ENCODE measurements around the gene ZNF609. TPM values are rescaled to one million over a fixed set of nuclear protein-coding genes. Genes with fewer than 3 reads are reported as not detected.
"Not testable (repeated sequence)": the region's sequence is repeated elsewhere in the genome, so short reads cannot be mapped to it uniquely, and the experiment has no call there.

ZNF609 gene
- polyA plus RNA-seq, 1 donor from 2014 or later: 11.8 TPM

DNA sequence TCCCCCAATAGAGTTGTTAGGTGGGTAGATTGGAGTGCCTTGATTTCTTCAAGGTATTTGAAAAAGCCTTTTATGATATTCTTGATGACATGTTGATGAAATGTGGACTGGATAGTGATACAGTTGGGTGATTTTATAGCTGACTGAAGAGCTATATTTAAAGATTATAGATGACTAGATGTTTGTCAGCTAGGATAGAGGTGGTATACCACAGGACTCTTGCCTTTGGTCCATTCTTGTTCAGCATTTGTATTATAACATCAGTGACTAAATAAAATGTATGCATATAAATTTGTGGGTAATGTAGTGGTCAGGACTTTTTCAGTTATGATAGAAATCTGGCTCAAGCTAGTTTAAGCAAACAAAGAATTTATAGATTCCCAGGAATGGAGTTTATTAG, 143.9 kb downstream of the ZNF609 start:
- no peak for TF ChIP-seq MXI1 (conservative IDR thresholded peaks at IDR 0.05; ENCODE audit: poor library complexity, severe bottlenecking)
- TF ChIP-seq RAD21 (conservative IDR thresholded peaks at IDR 0.05): no peak
- TF ChIP-seq, protein P1, sequence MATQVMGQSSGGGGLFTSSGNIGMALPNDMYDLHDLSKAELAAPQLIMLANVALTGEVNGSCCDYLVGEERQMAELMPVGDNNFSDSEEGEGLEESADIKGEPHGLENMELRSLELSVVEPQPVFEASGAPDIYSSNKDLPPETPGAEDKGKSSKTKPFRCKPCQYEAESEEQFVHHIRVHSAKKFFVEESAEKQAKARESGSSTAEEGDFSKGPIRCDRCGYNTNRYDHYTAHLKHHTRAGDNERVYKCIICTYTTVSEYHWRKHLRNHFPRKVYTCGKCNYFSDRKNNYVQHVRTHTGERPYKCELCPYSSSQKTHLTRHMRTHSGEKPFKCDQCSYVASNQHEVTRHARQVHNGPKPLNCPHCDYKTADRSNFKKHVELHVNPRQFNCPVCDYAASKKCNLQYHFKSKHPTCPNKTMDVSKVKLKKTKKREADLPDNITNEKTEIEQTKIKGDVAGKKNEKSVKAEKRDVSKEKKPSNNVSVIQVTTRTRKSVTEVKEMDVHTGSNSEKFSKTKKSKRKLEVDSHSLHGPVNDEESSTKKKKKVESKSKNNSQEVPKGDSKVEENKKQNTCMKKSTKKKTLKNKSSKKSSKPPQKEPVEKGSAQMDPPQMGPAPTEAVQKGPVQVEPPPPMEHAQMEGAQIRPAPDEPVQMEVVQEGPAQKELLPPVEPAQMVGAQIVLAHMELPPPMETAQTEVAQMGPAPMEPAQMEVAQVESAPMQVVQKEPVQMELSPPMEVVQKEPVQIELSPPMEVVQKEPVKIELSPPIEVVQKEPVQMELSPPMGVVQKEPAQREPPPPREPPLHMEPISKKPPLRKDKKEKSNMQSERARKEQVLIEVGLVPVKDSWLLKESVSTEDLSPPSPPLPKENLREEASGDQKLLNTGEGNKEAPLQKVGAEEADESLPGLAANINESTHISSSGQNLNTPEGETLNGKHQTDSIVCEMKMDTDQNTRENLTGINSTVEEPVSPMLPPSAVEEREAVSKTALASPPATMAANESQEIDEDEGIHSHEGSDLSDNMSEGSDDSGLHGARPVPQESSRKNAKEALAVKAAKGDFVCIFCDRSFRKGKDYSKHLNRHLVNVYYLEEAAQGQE (IDR thresholded peaks at IDR 0.05; ENCODE audit: borderline replicate concordance): no peak
- H3K27ac ChIP-seq (ENCODE audit: low read length): no peak overlapping the region

DNA sequence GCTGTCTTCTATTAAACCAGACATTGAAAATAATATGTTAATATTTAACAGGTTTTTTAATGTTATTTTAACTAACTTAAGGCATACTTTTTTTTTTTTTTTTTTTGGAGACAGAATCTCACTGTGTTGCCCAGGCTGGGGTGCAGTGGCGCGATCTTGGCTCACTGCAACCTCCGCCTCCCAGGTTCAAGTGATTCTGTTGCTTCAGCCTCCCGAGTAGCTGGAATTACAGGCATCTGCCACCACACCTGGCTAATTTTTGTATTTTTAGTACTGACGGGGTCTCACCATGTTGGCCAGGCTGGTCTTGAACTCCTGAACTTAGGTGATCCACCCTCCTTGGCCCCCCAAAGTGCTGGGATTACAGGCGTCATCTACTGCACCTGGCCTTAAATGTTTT, 147.0 kb downstream of the ZNF609 start:
- not testable (repeated sequence) for H3K9ac ChIP-seq (ENCODE audit: low read length); H3K27ac ChIP-seq (ENCODE audit: low read length)
- H3K79me2 ChIP-seq (replicated peaks; ENCODE audit: insufficient read depth, low read length): peaks cover 49% of the 10 kb centered on the region

More for the DNA sequence above, 143.9 kb downstream of the ZNF609 start:
- H3K4me2 ChIP-seq (ENCODE audit: low read length): no peak overlapping the region
- H3K9me2 ChIP-seq (ENCODE audit: insufficient read depth, low read length): no peaks in the 10 kb centered on the region
- no peak overlapping the region for H3K4me3 ChIP-seq (ENCODE audit: low read length)
- no peak overlapping the region for H3K9ac ChIP-seq (ENCODE audit: low read length)
- no peaks in the 10 kb centered on the region for H3K36me3 ChIP-seq (ENCODE audit: insufficient read depth, low read length)
- no peaks in the 10 kb centered on the region for H3K27me3 ChIP-seq (ENCODE audit: insufficient read depth, low read depth, low read length)
- H2AFZ ChIP-seq (ENCODE audit: low read depth, low read length): no peak overlapping the region
- H4K20me1 ChIP-seq (ENCODE audit: insufficient read depth): no peaks in the 10 kb centered on the region
- H3K9me3 ChIP-seq (ENCODE audit: low read length): no peaks in the 10 kb centered on the region
- peaks cover 75% of the 10 kb centered on the region for H3K79me2 ChIP-seq (replicated peaks; ENCODE audit: insufficient read depth, low read length)
- H3F3A ChIP-seq (ENCODE audit: insufficient read depth, low read length, poor library complexity, severe bottlenecking): no peaks in the 10 kb centered on the region

DNA sequence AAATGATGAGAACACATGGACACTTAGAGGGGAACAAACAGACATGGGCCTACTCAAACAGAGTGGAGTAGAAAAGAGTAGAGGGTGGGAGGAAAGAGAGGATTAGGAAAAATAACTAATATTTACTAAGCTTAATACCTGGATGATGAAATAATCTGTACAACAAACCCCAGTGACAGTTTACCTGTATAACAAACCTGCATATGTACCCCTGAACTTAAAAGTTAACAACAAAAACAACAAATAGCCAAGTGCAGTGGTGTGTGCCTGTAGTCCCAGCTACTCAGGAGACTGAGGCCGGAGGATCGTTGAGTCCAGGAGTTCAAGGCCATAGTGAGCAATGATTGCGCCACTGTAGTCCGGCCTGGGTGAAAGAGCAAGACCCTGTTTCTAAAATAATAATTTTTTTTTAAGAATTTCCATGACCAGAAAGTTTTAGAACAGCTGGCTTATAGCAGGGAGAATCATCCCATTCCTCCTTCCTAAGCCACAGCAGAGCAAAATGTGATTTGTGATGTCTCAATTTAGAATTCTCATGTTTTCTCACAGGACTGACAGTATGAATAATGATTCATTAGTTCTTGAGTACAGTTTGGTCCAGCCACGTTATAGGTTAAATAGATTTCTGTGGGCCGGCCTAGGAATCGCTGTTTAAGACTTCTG, 150.0 kb downstream of the ZNF609 start:
- no peaks in the 10 kb centered on the region for H3K9me3 ChIP-seq (ENCODE audit: low read length)
- H2AFZ ChIP-seq (ENCODE audit: low read depth, low read length): no peak overlapping the region
- peaks cover 47% of the 10 kb centered on the region for H3K79me2 ChIP-seq (replicated peaks; ENCODE audit: insufficient read depth, low read length)
- H3K4me3 ChIP-seq (ENCODE audit: low read length): no peak overlapping the region
- H3K27me3 ChIP-seq (ENCODE audit: insufficient read depth, low read depth, low read length): no peaks in the 10 kb centered on the region
- H4K20me1 ChIP-seq (ENCODE audit: insufficient read depth): no peaks in the 10 kb centered on the region
- H3K36me3 ChIP-seq (ENCODE audit: insufficient read depth, low read length): no peaks in the 10 kb centered on the region
- no peak overlapping the region for H3K4me2 ChIP-seq (ENCODE audit: low read length)
- H3F3A ChIP-seq (ENCODE audit: insufficient read depth, low read length, poor library complexity, severe bottlenecking): no peaks in the 10 kb centered on the region
- TF ChIP-seq EZH2 (IDR thresholded peaks at IDR 0.05; ENCODE audit: borderline replicate concordance, insufficient read depth, low read length, poor library complexity, severe bottlenecking) (no peak), EP300 (conservative IDR thresholded peaks at IDR 0.05; ENCODE audit: poor library complexity, severe bottlenecking) (no peak), RAD21 (conservative IDR thresholded peaks at IDR 0.05) (no peak), SMC3 (conservative IDR thresholded peaks at IDR 0.05; ENCODE audit: poor library complexity) (no peak), TAF1 (IDR thresholded peaks at IDR 0.05; ENCODE audit: low read depth) (no peak), POLR2AphosphoS5 (IDR thresholded peaks at IDR 0.05) (no peak)
- TF ChIP-seq, protein P2, sequence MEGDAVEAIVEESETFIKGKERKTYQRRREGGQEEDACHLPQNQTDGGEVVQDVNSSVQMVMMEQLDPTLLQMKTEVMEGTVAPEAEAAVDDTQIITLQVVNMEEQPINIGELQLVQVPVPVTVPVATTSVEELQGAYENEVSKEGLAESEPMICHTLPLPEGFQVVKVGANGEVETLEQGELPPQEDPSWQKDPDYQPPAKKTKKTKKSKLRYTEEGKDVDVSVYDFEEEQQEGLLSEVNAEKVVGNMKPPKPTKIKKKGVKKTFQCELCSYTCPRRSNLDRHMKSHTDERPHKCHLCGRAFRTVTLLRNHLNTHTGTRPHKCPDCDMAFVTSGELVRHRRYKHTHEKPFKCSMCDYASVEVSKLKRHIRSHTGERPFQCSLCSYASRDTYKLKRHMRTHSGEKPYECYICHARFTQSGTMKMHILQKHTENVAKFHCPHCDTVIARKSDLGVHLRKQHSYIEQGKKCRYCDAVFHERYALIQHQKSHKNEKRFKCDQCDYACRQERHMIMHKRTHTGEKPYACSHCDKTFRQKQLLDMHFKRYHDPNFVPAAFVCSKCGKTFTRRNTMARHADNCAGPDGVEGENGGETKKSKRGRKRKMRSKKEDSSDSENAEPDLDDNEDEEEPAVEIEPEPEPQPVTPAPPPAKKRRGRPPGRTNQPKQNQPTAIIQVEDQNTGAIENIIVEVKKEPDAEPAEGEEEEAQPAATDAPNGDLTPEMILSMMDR (IDR thresholded peaks at IDR 0.05; ENCODE audit: poor library complexity, severe bottlenecking): no peak
- TF ChIP-seq, protein P1 (IDR thresholded peaks at IDR 0.05; ENCODE audit: borderline replicate concordance): no peak
- no peaks in the 10 kb centered on the region for H3K9me2 ChIP-seq (ENCODE audit: insufficient read depth, low read length)
- H3K9ac ChIP-seq (ENCODE audit: low read length): no peak overlapping the region
- H3K27ac ChIP-seq (ENCODE audit: low read length): no peak overlapping the region

More for the DNA sequence above, 147.0 kb downstream of the ZNF609 start:
- not testable (repeated sequence) for H3K9me3 ChIP-seq (ENCODE audit: low read length); H3K4me2 ChIP-seq (ENCODE audit: low read length); H3K4me3 ChIP-seq (ENCODE audit: low read length); H3F3A ChIP-seq (ENCODE audit: insufficient read depth, low read length, poor library complexity, severe bottlenecking); H2AFZ ChIP-seq (ENCODE audit: low read depth, low read length); H4K20me1 ChIP-seq (ENCODE audit: insufficient read depth); H3K27me3 ChIP-seq (ENCODE audit: insufficient read depth, low read depth, low read length); H3K36me3 ChIP-seq (ENCODE audit: insufficient read depth, low read length); H3K9me2 ChIP-seq (ENCODE audit: insufficient read depth, low read length)

Data from neural cell (in vitro differentiated cells).